GM19023 (cell line): ENCODE measurements around the gene CCL1.

Experiments
- ATAC-seq: cut with Tn5 transposase; IDR thresholded peaks from one replicate; pipeline ENCODE4 v1.9.1; 2021; ENCODE audit warnings: mild to moderate bottlenecking, moderate library complexity; ENCODE audit not compliant: unreplicated experiment

The CCL1 gene

DNA sequence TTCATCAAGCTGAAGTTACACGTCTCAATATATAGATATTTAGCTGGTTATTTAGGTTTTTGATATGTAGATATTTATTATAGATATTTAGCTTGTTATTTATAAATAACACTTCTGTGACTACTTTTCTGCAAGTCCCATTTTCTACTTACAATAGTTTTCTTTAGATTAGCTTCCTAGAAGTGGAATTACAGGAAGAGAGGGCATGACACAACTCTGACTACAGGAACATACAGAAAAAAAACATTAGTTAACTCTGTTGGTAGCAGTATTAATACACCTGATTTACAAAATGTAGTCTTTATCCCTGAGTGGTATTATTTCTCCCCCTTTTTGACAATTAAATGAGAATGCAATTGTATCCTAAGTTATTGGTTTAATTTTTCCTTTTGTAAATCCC lies 21.2 kb upstream of the CCL1 start:
- no peak for ATAC-seq

DNA sequence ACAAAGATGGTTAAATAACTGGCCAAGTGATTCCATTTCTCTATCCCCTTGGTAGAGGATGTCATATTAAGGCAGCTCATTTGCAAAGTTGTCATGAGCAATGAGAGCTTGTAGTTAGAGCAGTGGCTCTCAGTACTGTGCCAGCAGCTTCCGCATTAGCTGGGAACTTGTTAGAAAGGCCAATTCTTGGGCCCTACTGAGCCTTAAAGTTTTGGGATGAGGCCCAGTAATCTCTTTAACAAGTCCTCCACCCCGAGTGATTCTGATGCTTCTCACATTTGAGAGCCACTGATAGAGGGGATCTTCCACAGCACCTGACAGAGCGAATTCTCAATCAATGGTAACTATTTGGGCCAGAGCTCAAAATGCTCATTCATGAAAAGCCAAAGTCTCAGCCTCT lies 20.2 kb upstream of the CCL1 start:
- ATAC-seq: no peak

DNA sequence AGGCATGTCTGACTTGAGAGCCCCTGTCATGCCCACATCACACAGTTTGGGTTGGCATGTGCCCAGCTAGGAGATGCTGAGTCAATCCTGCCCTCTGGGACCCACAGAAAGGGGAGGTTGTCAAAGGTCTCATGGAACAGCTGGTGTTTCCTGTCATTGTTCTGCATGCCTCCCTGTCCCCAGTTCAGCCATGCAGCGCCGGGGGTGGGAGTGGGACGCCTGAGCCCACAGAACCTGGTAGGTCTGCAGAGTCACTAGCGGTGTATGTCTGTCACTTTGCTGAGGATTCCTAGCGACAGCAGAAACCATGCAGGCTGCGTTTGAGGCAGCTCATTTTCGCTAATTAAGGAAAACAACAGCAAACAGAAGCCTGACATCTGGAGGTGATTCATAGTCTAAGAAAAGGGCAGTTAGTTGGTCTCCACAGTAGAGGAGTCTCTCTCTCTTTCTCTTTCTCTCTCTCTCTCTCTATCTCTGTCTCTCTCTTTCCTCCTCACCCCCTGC lies 19.6 kb upstream of the CCL1 start:
- no peak for ATAC-seq

- ATAC-seq: no peak
These were observed 16.8 kb upstream of the CCL1 start for GRCh38 chr17:34379868-34380267.

DNA sequence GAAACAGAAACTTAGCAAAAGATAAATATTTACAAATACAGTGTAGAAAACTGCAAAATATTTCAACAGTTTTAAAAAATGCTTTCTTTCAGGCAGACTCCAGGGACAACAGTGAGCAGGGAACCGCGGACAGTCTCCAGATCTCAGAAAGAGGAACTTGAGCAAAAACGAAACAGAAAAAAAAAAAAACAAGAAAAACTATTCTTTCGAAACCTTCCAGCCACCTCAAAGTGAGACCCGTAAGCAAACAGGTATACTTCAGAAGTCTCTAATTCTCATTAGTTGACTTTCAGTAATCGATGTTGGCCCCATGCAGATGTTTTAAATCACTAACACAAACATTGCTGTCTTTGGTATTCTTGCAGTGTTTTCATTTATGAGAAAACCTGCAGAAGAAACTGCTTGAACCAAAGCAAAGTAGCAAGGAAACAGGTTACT lies 15.7 kb upstream of the CCL1 start:
- peak; percentile 69 for ATAC-seq

- ATAC-seq: no peak
These were observed 14.2 kb upstream of the CCL1 start for GRCh38 chr17:34377078-34377823.

GRCh38 chr17:34375426-34375997 lies 12.5 kb upstream of the CCL1 start:
- no peak for ATAC-seq

GRCh38 chr17:34374457-34374856 lies 11.4 kb upstream of the CCL1 start:
- ATAC-seq: no peak

- no peak for ATAC-seq
These were observed 8.5 kb upstream of the CCL1 start for GRCh38 chr17:34371405-34372100.

DNA sequence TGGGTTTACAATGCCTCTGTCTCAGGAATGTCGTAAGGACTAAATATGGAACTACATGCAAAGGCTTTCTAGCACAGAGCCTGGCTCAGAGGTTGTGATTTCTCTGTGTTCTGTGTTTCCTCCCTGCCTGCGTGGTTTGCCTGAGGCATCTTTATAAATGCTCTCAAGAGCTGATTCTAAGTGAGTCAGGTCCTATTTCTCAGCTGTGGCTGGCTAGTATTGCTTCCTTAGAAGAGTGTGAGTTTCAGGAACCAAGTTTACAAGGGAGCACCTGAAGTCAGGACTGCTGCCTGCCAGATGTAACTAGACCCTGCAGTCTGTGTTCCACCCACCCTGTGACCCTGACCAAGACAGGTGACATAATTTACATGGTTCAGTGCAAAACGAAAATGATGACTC lies 8.0 kb upstream of the CCL1 start:
- no peak for ATAC-seq

GRCh38 chr17:34370376-34370996 lies 7.5 kb upstream of the CCL1 start:
- no peak for ATAC-seq

- no peak for ATAC-seq
These were observed 6.5 kb upstream of the CCL1 start for GRCh38 chr17:34369571-34369970.

DNA sequence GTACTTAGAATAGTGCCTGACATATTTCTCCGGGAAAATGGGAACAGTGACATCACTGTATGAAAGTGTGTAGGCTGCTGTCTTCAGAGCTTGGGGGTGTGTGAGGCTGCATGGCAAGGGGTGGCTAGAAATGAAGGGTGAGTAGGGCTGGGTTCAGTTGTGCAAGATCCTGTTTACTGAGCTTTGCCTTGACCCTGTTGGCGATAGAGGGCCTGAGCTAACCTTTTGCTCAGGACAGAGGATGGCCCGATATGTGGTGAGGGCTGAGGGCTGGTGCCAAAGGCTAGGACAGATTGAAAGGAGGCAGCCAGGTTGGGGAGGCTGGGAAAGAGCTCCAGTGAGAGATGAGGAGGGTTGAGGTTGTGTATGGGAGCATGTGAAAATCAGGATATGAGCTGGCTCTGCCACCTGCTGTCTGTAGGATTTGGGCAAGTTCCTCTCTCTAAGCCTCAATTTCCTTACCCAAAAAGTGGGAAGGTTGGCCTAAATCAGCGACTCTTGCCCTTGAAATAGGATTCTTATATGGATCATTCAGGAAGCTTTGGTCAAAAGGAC lies 6.0 kb upstream of the CCL1 start:
- ATAC-seq: no peak

DNA sequence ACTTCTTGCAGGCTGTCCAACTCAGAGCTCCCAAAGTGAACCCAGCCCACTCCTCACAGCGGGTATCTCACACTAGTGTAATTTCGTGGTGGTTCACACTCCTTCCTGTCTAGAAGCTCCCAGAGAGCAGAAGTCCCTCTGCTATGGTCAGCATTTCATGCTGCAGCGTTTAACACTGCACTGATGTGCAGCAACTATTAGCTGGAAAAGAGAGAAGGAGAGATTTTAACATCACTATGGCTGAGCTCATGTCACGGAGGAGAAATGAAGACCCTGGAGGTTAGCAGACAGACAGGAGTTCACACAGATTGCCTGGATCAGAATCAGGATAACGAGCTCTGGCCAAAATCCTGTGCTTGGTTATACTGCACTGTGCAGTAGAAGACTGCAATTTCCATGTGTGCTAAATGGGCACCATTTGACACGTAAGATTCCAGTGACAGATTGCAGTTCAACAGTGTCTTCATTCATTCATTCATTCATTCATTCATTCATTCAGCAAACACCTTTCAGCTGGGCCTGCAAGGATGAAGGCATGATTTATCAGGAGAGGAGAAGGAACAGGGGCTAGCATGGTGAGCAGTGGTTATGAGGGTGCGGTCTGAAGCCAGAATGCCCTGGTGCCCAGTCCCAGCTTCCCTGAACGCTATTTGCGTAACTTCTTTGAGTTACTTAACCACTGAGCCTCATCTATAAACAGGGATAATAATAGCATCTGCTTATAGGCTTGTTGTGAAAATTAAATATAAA lies 5.3 kb upstream of the CCL1 start:
- no peak for ATAC-seq

DNA sequence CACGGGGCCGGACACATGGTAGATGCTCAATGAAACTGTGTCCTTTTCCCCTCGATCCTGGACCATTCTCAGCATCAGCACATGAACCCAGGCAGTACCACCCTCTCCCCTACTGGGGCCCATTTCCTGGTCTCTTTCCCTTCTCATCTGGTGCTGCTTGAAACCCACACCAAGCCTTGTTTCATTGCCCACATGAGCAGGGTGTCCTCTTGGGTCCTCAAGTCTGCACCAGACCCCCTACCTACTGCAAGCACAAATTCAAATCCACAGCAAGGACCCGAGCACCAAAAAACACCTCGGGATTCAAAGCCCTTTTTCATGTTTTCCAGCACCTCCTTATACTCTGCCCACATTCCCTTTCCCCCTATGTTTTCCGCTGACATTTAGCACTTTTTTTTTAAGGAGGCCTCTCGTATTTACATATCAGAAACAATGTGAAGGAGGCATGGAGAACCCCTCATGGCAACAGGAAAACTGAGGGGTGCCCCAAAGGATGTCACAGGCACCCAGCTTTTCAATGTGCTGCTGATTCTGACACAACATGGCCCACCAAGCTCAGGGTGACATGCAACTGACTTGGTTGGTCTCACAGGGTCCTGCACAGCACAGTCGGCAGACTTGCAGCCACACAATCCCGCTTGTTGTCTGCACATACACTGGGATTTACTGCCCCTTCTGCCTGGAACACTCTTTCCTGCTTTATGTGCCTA lies 4.6 kb upstream of the CCL1 start:
- ATAC-seq: no peak

DNA sequence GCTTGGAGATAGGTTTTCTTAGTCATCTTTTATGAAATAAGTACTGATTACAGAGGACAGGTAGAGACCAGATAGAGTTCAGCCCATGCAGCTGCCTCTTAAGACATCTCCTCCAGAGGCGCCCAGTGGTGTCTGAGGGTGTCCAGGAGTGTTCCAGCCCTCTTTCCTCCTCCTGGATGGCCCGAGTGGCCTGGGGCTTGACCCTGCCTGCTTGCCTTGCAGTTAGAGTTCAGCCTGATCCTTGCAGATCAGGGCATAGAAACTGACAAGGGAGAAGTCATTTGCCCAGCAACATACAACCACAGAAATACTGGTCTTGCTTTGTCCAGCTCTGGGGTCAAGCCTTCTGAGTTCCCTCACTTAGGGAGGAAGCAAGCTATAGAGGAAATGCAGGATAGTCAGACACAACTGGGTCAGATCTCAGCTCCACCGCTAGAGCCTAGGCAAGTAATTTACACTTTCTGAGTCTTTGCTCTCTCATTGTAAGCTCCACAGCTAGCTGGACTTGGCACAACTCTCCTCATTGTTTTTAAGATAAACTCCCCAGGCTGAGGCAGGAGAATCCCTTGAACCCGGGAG lies 3.6 kb upstream of the CCL1 start:
- no peak for ATAC-seq

- ATAC-seq: no peak
These were observed 3.0 kb upstream of the CCL1 start for GRCh38 chr17:34366010-34366409.

GRCh38 chr17:34365340-34365739 lies 2.3 kb upstream of the CCL1 start:
- no peak for ATAC-seq

DNA sequence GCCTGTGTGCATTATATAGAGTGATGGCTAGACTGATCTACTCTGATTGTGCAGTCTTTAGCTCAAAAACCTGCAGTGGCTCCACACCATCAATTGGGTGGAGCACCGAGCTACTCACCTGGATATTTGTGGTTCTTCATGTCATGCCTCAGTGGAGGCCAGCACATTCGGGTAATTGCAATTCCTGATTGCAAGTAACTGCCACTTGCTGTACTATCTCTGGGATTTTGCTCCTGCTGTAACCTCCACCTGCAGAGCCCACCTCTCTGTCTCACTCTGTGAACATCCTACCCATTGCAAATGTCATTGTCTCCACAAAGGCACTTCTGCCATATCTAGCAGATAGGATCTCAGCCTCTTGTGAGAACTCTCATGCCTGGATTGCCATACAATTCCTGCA lies 1.7 kb upstream of the CCL1 start:
- ATAC-seq: no peak
